Right atrium auricular region (tissue), 2 donors: ENCODE measurements around the gene SIRPD. TPM values are rescaled to one million over a fixed set of nuclear protein-coding genes. Genes with fewer than 3 reads are reported as not detected.

Source experiments
- DNase-seq: peaks from one replicate; pipeline ENCODE4 v3.0.0-alpha.2; 2019; ENCODE audit warnings: low spot score
- H3K27ac ChIP-seq, 2 donors: fragments of 200-600 bp; sonication (generic); 1 replicate in 1 of 2; 2 replicates in 1 of 2; pipeline ENCODE4 v1.5.1; 2016 to 2019
- H3K27me3 ChIP-seq, 2 donors: fragments of 200-600 bp; sonication (generic); one replicate each; pipeline versions ENCODE4 v1.5.1 to v1.6.0; 2017 to 2019
- H3K36me3 ChIP-seq: fragments of 200-600 bp; sonication (generic); one replicate; pipeline ENCODE4 v1.5.1; 2016
- H3K4me1 ChIP-seq, 2 donors: fragments of 200-600 bp; sonication (generic); one replicate each; pipeline versions ENCODE4 v1.5.1 to v1.6.0; 2017 to 2019
- H3K4me3 ChIP-seq, 2 donors: fragments of 200-600 bp; sonication (generic); 1 replicate in 1 of 2; 2 replicates in 1 of 2; pipeline ENCODE4 v1.5.1; 2017 to 2019; ENCODE audit warnings: mild to moderate bottlenecking in 1 of 2, moderate library complexity in 1 of 2
- H3K9me3 ChIP-seq, 2 donors: fragments of 200-600 bp; sonication (generic); one replicate each; pipeline ENCODE4 v1.5.1; 2019
- total RNA-seq, 2 donors: library from RNA; depleted of rRNA; stranded (reverse); fragments of >200 nt; gene quantifications; one replicate each; pipeline ENCODE4 v1.1.0, GENCODE V29; 2016
- TF ChIP-seq, protein P1 (sequence below), 2 donors: fragments of 200-600 bp; sonication (generic); IDR thresholded peaks; one replicate each; pipeline ENCODE4 v1.5.1; 2019; ENCODE audit warnings: antibody characterized with exemption in 2 of 2

Gene SIRPD
- total RNA-seq, 2 donors from 2014 or later, result not detected

DNA sequence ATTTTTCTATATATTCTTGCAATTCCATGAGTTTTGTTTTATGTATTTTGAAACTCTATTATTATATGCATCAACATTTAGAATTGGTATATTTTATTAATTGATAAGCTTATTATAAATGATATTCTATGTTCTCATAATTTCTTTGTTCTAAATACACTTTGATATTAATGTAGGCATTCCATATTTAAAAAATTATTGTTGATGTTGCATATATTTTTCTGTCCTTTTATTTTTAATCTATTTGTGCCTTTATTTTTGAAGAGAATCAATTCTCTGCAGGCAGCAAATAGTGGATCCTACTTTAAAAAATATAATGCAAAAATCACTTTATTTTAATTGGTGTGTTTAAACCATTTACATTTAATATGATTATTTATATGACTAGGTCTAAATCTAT, 29.6 kb downstream of the SIRPD start:
- Histone ChIP-seq H3K36me3 (no peaks in the 10 kb centered on the region), H3K4me1 (no peaks in the 10 kb centered on the region), H3K9me3 (peaks cover 0 to 13% of the 10 kb centered on the region in 2 donors)

DNA sequence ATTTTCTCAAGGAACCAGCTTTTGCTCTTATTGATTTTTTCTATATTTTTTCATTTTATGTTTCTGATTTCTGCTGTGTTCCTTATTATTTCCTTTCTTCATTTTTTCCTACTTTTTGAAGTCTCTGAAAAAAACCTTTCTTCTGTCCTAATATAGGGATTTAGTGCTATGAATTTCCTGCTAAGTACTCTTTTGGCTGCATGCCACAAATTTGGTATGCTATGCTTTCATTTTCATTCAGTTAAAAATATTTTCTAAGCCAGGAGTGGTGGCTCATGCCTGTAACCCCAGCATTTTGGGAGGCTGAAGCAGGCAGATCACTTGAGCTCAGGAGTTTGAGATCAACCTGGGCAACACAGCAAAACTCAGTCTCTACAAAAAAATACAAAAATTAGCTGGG, 30.6 kb downstream of the SIRPD start:
- Histone ChIP-seq H3K9me3 (peaks cover 0 to 13% of the 10 kb centered on the region in 2 donors), H3K27ac (no peak overlapping the region), H3K4me3 (no peak overlapping the region), H3K4me1 (no peaks in the 10 kb centered on the region), H3K27me3 (no peaks in the 10 kb centered on the region), H3K36me3 (no peaks in the 10 kb centered on the region)
- DNase-seq, result no peak
- TF ChIP-seq, protein P1, sequence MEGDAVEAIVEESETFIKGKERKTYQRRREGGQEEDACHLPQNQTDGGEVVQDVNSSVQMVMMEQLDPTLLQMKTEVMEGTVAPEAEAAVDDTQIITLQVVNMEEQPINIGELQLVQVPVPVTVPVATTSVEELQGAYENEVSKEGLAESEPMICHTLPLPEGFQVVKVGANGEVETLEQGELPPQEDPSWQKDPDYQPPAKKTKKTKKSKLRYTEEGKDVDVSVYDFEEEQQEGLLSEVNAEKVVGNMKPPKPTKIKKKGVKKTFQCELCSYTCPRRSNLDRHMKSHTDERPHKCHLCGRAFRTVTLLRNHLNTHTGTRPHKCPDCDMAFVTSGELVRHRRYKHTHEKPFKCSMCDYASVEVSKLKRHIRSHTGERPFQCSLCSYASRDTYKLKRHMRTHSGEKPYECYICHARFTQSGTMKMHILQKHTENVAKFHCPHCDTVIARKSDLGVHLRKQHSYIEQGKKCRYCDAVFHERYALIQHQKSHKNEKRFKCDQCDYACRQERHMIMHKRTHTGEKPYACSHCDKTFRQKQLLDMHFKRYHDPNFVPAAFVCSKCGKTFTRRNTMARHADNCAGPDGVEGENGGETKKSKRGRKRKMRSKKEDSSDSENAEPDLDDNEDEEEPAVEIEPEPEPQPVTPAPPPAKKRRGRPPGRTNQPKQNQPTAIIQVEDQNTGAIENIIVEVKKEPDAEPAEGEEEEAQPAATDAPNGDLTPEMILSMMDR (IDR thresholded peaks at IDR 0.05), result no peak

More for the DNA sequence above, 29.6 kb downstream of the SIRPD start:
- no peak for DNase-seq
- H3K4me3 ChIP-seq, result no peak overlapping the region
- TF ChIP-seq, protein P1 (IDR thresholded peaks at IDR 0.05), result no peak
- no peaks in the 10 kb centered on the region for H3K27me3 ChIP-seq
- H3K27ac ChIP-seq, result no peak overlapping the region

DNA sequence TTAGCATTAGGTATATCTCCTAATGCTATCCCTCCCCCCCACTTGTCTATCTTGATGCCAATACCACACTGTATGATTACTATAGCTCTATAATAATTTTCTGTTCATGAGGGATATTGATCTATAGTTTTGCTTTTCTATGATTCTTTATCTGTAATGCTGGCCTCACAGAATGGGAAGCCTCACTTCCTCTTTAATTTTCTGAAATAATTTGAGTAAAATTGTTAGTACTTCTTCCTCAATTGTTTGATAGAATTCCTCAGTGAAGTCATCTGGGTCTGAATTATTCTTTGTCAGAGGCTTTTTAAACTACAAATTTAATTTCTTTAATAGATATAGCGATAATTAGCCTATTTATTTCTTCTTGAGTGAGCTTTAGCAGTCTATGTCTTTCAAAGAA, 31.2 kb downstream of the SIRPD start:
- Histone ChIP-seq H3K36me3 (no peaks in the 10 kb centered on the region), H3K27ac (no peak overlapping the region), H3K4me1 (no peaks in the 10 kb centered on the region), H3K4me3 (no peak overlapping the region), H3K9me3 (peaks cover 0 to 13% of the 10 kb centered on the region in 2 donors), H3K27me3 (no peaks in the 10 kb centered on the region)
- TF ChIP-seq, protein P1 (IDR thresholded peaks at IDR 0.05), result no peak
- DNase-seq, result no peak

DNA sequence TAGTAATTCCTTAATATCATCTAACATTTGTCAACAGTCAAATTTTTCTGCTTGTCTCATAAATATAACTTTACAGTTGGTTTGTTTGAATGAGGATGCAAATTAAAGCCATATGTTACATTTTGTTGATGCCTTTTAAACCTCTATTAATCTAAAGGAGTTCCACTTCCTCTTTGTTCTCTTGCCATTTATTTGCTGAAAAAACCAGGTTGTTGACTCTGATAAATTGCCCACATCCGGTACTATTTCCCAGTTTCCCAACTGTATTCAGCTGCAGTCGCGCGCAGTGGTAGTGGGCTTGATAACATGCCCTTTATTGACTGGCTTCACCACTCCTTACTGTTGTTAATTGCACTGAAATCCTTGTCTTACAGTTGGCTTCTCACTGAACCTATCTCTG, 33.5 kb downstream of the SIRPD start:
- no peak for DNase-seq
- no peak overlapping the region for H3K4me3 ChIP-seq
- no peaks in the 10 kb centered on the region for H3K27me3 ChIP-seq
- no peaks in the 10 kb centered on the region for H3K4me1 ChIP-seq
- peaks cover 0 to 13% of the 10 kb centered on the region in 2 donors for H3K9me3 ChIP-seq
- TF ChIP-seq, protein P1 (IDR thresholded peaks at IDR 0.05), result no peak
- H3K27ac ChIP-seq, result no peak overlapping the region
- H3K36me3 ChIP-seq, result no peaks in the 10 kb centered on the region

DNA sequence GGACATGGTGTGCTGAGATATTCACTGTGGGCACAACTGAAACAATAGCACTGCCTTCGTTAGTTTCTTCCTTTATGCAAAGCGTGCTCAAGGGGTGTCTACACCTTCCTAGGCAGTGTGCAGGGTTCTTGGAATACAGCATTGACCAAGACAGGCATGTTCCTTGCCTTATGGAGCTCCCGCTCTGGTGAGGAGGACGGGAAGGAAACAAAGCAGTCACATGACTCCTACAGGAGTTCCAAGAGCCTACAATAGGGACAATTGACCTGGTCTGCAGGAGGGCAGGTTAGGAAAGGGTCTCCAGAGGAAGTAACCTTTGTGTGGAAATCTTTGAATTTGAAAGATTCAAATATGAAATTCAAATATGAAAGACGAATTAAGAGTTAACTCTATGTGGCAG, 40.5 kb downstream of the SIRPD start:
- H3K27ac ChIP-seq, result no peak overlapping the region
- DNase-seq, result no peak
- no peaks in the 10 kb centered on the region for H3K4me1 ChIP-seq
- no peak overlapping the region for H3K4me3 ChIP-seq
- H3K36me3 ChIP-seq, result no peaks in the 10 kb centered on the region
- H3K9me3 ChIP-seq, result no peaks in the 10 kb centered on the region
- H3K27me3 ChIP-seq, result no peaks in the 10 kb centered on the region
- TF ChIP-seq, protein P1 (IDR thresholded peaks at IDR 0.05), result no peak

DNA sequence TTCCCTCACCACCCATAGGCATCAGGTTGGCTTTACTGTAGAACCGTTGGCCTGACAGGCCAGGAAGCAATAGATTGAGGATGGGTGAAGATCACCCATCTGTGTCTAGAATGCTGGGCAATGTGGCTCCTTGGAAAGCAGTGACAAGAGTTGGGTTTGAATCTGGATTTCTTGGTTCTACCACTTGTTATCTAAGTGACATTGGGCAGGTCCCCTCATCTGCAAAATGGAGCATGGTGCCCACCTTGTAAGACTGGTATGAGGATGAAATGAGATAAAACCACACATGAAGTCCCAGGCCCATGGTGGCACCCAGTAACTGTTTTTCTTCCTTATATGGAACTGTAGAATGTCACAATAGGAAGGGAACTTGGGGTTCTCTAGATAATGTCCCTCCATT, 43.7 kb downstream of the SIRPD start:
- H3K36me3 ChIP-seq, result no peaks in the 10 kb centered on the region
- no peak for DNase-seq
- TF ChIP-seq, protein P1 (IDR thresholded peaks at IDR 0.05), result no peak
- H3K4me1 ChIP-seq, result no peaks in the 10 kb centered on the region
- H3K27me3 ChIP-seq, result no peaks in the 10 kb centered on the region
- no peak overlapping the region for H3K4me3 ChIP-seq
- no peaks in the 10 kb centered on the region for H3K9me3 ChIP-seq
- H3K27ac ChIP-seq, result no peak overlapping the region
